GM12878 (cell line): ENCODE data around the gene RBMS3. TPM values are rescaled to one million over a fixed set of nuclear protein-coding genes. Genes with fewer than 3 reads are reported as not detected.

Source experiments
- ATAC-seq: fragments of 200-7000 bp; cut with Tn5 transposase; 3 replicates; pipeline ENCODE4 v1.9.1; 2020; ENCODE audit warnings: mild to moderate bottlenecking, moderate library complexity
- BruUV-seq: library from RNA; stranded (reverse); fragments of 400-500 nt; replicated peaks from 2 replicates; lab custom pipeline; 2021; lab: Mats Ljungman, UMichigan
- CTCF ChIA-PET: fragments of 300-600 bp; sonication (Branson Sonifier 250); formaldehyde crosslinking; extraction: SDS; loops from one replicate; lab custom pipeline; 2021; ENCODE audit warnings: inconsistent platforms; lab: Yijun Ruan, JAX
- POLR2A ChIA-PET: fragments of 350-600 bp; formaldehyde crosslinking; extraction: SDS; loops from one replicate; lab custom pipeline; 2021; ENCODE audit warnings: inconsistent platforms; lab: Charles Lee
- RAD21 ChIA-PET: fragments of 300-600 bp; sonication (Branson Sonifier 250); formaldehyde crosslinking; loops from one replicate; lab custom pipeline; 2023; ENCODE audit warnings: antibody characterized with exemption; ENCODE audit not compliant: unreplicated experiment; lab: Charles Lee
- SMC1A ChIA-PET: fragments of 300-600 bp; sonication (Branson Sonifier 250); formaldehyde crosslinking; loops from one replicate; lab custom pipeline; 2023; ENCODE audit not compliant: unreplicated experiment, uncharacterized antibody; lab: Charles Lee
- DNase-seq: peaks from one replicate; pipeline ENCODE4 v3.0.0-alpha.2; 2011; ENCODE audit warnings: low read depth, low spot score
- FAIRE-seq: peaks from 3 replicates; lab custom pipeline; 2011; peaks lifted over from hg19 to GRCh38; lab: Jason Lieb, UNC
- H2AFZ ChIP-seq: 2 replicates; pipeline ENCODE4 v1.6.0; 2011; ENCODE audit warnings: low read depth, low read length, control low read depth; ENCODE audit not compliant: control insufficient read depth
- H3K27ac ChIP-seq: 2 replicates; pipeline ENCODE4 v1.5.1; 2011; ENCODE audit warnings: control low read depth; ENCODE audit not compliant: control insufficient read depth, insufficient read depth
- H3K27me3 ChIP-seq, 2 experiments: replicated peaks in 1 of 2; 2 replicates each; pipeline versions ENCODE4 v1.6.0 to v1.6.1; 2011; ENCODE audit warnings: low read length in 1 of 2; ENCODE audit not compliant: control insufficient read depth in 2 of 2, insufficient read depth in 2 of 2
- H3K36me3 ChIP-seq, 2 experiments: 2 replicates each; pipeline ENCODE4 v1.5.1; 2011; ENCODE audit warnings: low read length in 1 of 2; ENCODE audit not compliant: control insufficient read depth in 2 of 2, insufficient read depth in 2 of 2
- H3K4me1 ChIP-seq: 2 replicates; pipeline ENCODE4 v1.6.1; 2011; ENCODE audit warnings: mild to moderate bottlenecking, low read length, moderate library complexity, mixed read lengths; ENCODE audit not compliant: control insufficient read depth, insufficient read depth
- H3K4me2 ChIP-seq: 2 replicates; pipeline ENCODE4 v1.6.0; 2011; ENCODE audit warnings: control low read depth; ENCODE audit not compliant: control insufficient read depth, insufficient read depth
- H3K4me3 ChIP-seq: fragments of 200-600 bp; sonication (generic); 2 replicates; pipeline ENCODE4 v1.5.1; 2016
- H3K79me2 ChIP-seq: 2 replicates; pipeline ENCODE4 v1.6.0; 2011; ENCODE audit warnings: low read length; ENCODE audit not compliant: control insufficient read depth, insufficient read depth
- H3K9ac ChIP-seq: 2 replicates; pipeline ENCODE4 v1.8.0; 2011; ENCODE audit warnings: low read length, control low read depth, mixed read lengths; ENCODE audit not compliant: control insufficient read depth, insufficient read depth
- H3K9me3 ChIP-seq: replicated peaks from 3 replicates; pipeline ENCODE4 v1.5.1; 2011; ENCODE audit warnings: mild to moderate bottlenecking, low read length; ENCODE audit not compliant: control insufficient read depth, insufficient read depth
- H4K20me1 ChIP-seq: 2 replicates; pipeline ENCODE4 v1.6.0; 2011; ENCODE audit not compliant: control insufficient read depth, insufficient read depth
- BCLAF1 ChIP-seq: fragments of 450-650 bp; IDR thresholded peaks from 2 replicates; pipeline ENCODE4 v1.6.1; 2017; ENCODE audit warnings: antibody characterized with exemption, mild to moderate bottlenecking, moderate library complexity
- CHD4 ChIP-seq: fragments of 200-600 bp; sonication (generic); IDR thresholded peaks from 2 replicates; pipeline ENCODE4 v1.6.1; 2016; ENCODE audit warnings: mild to moderate bottlenecking
- CREB1 ChIP-seq: IDR thresholded peaks from 2 replicates; pipeline ENCODE4 v1.6.1; 2012; ENCODE audit warnings: low read depth, mild to moderate bottlenecking, inconsistent platforms
- EED ChIP-seq: sonication (generic); IDR thresholded peaks from 2 replicates; pipeline ENCODE4 v1.6.1; 2016; ENCODE audit warnings: antibody characterized with exemption, low read depth
- SP1 ChIP-seq: IDR thresholded peaks from one replicate; pipeline ENCODE4 v1.6.1; 2011; ENCODE audit warnings: low read depth, low read length
- SUPT20H ChIP-seq: IDR thresholded peaks from 2 replicates; pipeline ENCODE4 v1.6.1; 2011; ENCODE audit warnings: low read depth, mild to moderate bottlenecking, low read length, moderate library complexity, borderline replicate concordance; ENCODE audit not compliant: control insufficient read depth
- USF1 ChIP-seq: IDR thresholded peaks from 2 replicates; pipeline ENCODE4 v1.6.1; 2011; ENCODE audit warnings: borderline replicate concordance, low read depth, mild to moderate bottlenecking, moderate library complexity, mixed read lengths, low read length; ENCODE audit not compliant: insufficient read depth; ENCODE audit errors: extremely low read length
- ZBTB40 ChIP-seq: fragments of 450-650 bp; IDR thresholded peaks from 2 replicates; pipeline ENCODE4 v1.6.1; 2016; ENCODE audit warnings: mild to moderate bottlenecking, moderate library complexity, borderline replicate concordance
- WGBS: methylation state at CpG from one replicate; pipeline ENCODE4 v1.1.6; 2016; ENCODE audit warnings: low lambda C conversion rate; ENCODE audit not compliant: insufficient replicate concordance, insufficient coverage; ENCODE audit errors: missing lambda C conversion rate; 5-methylcytosine and 5-hydroxymethylcytosine counted together
- in situ Hi-C: fragments of 300-500 bp; cut with MboI; formaldehyde crosslinking; loops from 9 replicates; pipeline ENCODE4 v1.14.3; 2018; ENCODE audit warnings: mixed read lengths
- intact Hi-C: fragments of 100-400 bp; cut with micrococcal nuclease; formaldehyde crosslinking; loops from one replicate; pipeline ENCODE4 v1.14.2; 2022; ENCODE audit not compliant: unreplicated experiment
- polyA plus RNA-seq, 11 experiments: library from polyadenylated mRNA; depleted of rRNA in 4 of 11; unstranded in 6 of 11; stranded (reverse) in 5 of 11; fragments of >200 nt; fragmentation: Nextera tagmentation in 4 of 11; fragmentation: Illumina TruSeq in 1 of 11; extraction: Ambion mirVana in 4 of 11; extraction: Trizol in 1 of 11; gene quantifications; 1 replicate in 1 of 11; 2 replicates in 10 of 11; pipeline versions ENCODE4 v1.2.1 to v1.2.3, GENCODE V29; 2011 to 2016; ENCODE audit warnings: inconsistent platforms in 2 of 11, missing spikeins in 2 of 11, low read depth in 1 of 11
- total RNA-seq, 4 experiments: library from RNA; depleted of rRNA in 3 of 4; stranded (reverse); fragments of >200 nt in 3 of 4; fragmentation: Illumina TruSeq in 1 of 4; extraction: Trizol in 1 of 4; gene quantifications; 2 replicates each; pipeline versions ENCODE4 v1.2.1 to v1.2.3, GENCODE V29; 2013 to 2021
- TF ChIP-seq, protein P1 (sequence below): fragments of 150-350 bp; IDR thresholded peaks from 2 replicates; pipeline ENCODE4 v1.6.1; 2014; ENCODE audit warnings: mild to moderate bottlenecking, low read depth, low read length

RBMS3 gene
- total and polyA plus RNA-seq, 10 of the 15 experiments (the other 5 are each of a cell fraction or from before 2014, with no cell fraction given): 0.79 to 4.7 (median 3.1) TPM

GRCh38 chr3:29291260-29291981 lies 10.6 kb downstream of the RBMS3 start (continued):
- no peak for TF ChIP-seq CHD4

DNA sequence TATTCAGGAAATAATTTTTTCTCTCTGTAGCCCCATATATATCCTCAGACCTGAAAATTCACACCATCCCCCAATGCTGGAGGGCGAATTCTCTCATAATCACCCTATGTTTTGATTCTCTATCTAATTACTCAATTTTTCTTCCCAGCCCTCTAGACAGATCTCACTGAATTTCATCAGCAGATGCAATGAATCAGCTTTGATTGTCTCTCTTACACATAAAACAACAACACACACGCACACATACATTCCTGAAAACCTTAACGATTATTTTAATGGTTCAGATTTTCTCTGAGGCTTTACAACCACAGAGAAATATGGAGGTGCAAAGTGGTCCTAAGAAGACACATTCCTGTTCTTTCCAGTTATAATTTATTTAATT lies 11.1 kb downstream of the RBMS3 start:
- no peak overlapping the region for H3K4me3 ChIP-seq
- H3K9ac ChIP-seq: no peak overlapping the region
- no peak overlapping the region for H2AFZ ChIP-seq
- no peak for DNase-seq
- in situ Hi-C loops (no loop called here), intact Hi-C loops (no loop called here)
- no TSS peak for BruUV-seq
- H3K4me1 ChIP-seq: no peaks in the 10 kb centered on the region
- ChIA-PET POLR2A (interaction anchor here (1.1 to 2.8 kb wide), 2 partner anchors 11 to 28 kb away, joined by 3 to 10 read pairs; partner anchors contain the start of gene RBMS3), CTCF (interaction anchor here (1.0 to 1.7 kb wide), 2 partner anchors 11 to 135 kb away, joined by 3 read pairs; partner anchors contain the start of gene RBMS3), SMC1A (interaction anchor here (1.6 to 15.7 kb wide), 4 partner anchors 11 to 57 kb away, joined by 4 to 307 read pairs (median 6); no protein-coding TSS in a partner anchor), RAD21 (interaction anchor here (0.8 to 1.5 kb wide), 3 partner anchors 8 to 41 kb away, joined by 3 to 4 read pairs (median 3); no protein-coding TSS in a partner anchor)
- H3K4me2 ChIP-seq: no peak overlapping the region
- no peaks in the 10 kb centered on the region for H4K20me1 ChIP-seq
- H3K36me3 ChIP-seq: no peaks in the 10 kb centered on the region
- no peak for FAIRE-seq
- 71% methylated on average over 3 of the region's 3 CpGs for WGBS
- no peaks in the 10 kb centered on the region; the same call in 2 of the 3 replicates for H3K9me3 ChIP-seq
- no peak for ATAC-seq
- no peak overlapping the region for H3K27ac ChIP-seq
- H3K79me2 ChIP-seq: no peaks in the 10 kb centered on the region; the same call in none of the 2 replicates
- no peaks in the 10 kb centered on the region for H3K27me3 ChIP-seq
- TF ChIP-seq USF1: no peak
- TF ChIP-seq BCLAF1: no peak
- TF ChIP-seq, protein P1, sequence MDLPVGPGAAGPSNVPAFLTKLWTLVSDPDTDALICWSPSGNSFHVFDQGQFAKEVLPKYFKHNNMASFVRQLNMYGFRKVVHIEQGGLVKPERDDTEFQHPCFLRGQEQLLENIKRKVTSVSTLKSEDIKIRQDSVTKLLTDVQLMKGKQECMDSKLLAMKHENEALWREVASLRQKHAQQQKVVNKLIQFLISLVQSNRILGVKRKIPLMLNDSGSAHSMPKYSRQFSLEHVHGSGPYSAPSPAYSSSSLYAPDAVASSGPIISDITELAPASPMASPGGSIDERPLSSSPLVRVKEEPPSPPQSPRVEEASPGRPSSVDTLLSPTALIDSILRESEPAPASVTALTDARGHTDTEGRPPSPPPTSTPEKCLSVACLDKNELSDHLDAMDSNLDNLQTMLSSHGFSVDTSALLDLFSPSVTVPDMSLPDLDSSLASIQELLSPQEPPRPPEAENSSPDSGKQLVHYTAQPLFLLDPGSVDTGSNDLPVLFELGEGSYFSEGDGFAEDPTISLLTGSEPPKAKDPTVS: no peak
- no peak for TF ChIP-seq CREB1
- no peak for TF ChIP-seq ZBTB40
- TF ChIP-seq SUPT20H: no peak
- TF ChIP-seq EED: no peak
- no peak for TF ChIP-seq SP1
